MM.1S (cell line): ENCODE data around the gene CHRNB1.

Experiments
- EZH2 ChIP-seq: fragments of 300-600 bp; sonication (generic); optimal IDR thresholded peaks from 2 replicates; pipeline ENCODE3; 2017; ENCODE audit warnings: low read depth, mild to moderate bottlenecking, antibody characterized with exemption, low read length, mixed read lengths
- EZH2phosphoT487 ChIP-seq: fragments of 300-600 bp; sonication (generic); IDR thresholded peaks from 2 replicates; pipeline ENCODE4 v1.6.1; 2018; ENCODE audit warnings: antibody characterized with exemption, low read length
- TF ChIP-seq, protein P1 (sequence below): fragments of 300-600 bp; sonication (generic); IDR thresholded peaks from 2 replicates; pipeline ENCODE4 v1.5.1; 2016; ENCODE audit warnings: antibody characterized with exemption, low read length, mixed read lengths

DNA sequence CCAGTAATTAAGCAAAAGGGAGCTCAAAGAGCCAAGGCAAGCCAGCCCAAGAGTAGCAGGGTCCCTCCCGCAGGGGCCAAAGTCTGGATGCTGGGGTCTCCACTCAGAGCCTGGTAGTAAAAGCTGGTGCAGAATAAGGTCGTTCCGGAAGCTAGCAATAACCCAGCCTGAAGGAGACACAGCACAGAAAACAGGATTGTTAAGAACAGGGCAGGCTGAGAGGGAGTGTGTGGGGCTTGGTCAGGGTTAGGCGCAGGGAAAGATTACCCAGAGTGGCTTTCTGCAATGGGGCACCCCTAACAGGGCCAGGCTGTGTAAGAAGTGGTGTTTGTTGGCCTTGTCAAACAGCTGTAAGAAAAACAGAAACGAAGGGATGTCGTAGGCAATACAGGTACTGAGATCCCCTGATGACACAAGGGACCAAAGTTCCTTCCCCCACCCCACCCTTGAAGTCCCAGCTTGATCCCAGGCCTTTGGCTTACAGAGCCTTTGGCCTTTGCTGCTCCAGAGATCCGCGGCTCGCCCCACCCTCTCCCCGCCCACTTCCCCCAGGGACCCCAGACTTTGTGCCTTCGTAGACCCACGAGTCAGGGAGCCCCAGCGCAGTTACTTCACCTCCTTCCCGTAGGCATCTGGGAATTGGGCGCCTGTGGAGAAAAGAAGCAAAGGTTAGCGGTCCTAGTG lies 41.7 kb upstream of the CHRNB1 start:
- TF ChIP-seq, protein P1, sequence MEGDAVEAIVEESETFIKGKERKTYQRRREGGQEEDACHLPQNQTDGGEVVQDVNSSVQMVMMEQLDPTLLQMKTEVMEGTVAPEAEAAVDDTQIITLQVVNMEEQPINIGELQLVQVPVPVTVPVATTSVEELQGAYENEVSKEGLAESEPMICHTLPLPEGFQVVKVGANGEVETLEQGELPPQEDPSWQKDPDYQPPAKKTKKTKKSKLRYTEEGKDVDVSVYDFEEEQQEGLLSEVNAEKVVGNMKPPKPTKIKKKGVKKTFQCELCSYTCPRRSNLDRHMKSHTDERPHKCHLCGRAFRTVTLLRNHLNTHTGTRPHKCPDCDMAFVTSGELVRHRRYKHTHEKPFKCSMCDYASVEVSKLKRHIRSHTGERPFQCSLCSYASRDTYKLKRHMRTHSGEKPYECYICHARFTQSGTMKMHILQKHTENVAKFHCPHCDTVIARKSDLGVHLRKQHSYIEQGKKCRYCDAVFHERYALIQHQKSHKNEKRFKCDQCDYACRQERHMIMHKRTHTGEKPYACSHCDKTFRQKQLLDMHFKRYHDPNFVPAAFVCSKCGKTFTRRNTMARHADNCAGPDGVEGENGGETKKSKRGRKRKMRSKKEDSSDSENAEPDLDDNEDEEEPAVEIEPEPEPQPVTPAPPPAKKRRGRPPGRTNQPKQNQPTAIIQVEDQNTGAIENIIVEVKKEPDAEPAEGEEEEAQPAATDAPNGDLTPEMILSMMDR, result no peak
- TF ChIP-seq EZH2, result no peak
- no peak for TF ChIP-seq EZH2phosphoT487
